Panc1 (cell line): ENCODE measurements around the gene MAP2K5. TPM values are rescaled to one million over a fixed set of nuclear protein-coding genes. Genes with fewer than 3 reads are reported as not detected.

Experiments
- ATAC-seq: fragments of 200-7000 bp; cut with Tn5 transposase; 2 replicates; pipeline ENCODE4 v1.9.1; 2020; ENCODE audit warnings: mild to moderate bottlenecking, moderate library complexity
- BruUV-seq: library from RNA; stranded (reverse); fragments of 400-500 nt; replicated peaks from 2 replicates; lab custom pipeline; 2021; lab: Mats Ljungman, UMichigan
- CTCF ChIA-PET: fragments of 300-600 bp; sonication (Branson Sonifier 250); formaldehyde crosslinking; loops from one replicate; lab custom pipeline; 2022; ENCODE audit warnings: antibody characterized with exemption; lab: Charles Lee
- POLR2A ChIA-PET: fragments of 300-600 bp; sonication (Branson Sonifier 250); formaldehyde crosslinking; loops from one replicate; lab custom pipeline; 2022; ENCODE audit warnings: antibody characterized with exemption; lab: Charles Lee
- DNase-seq: peaks from one replicate; pipeline ENCODE4 v3.0.0-alpha.2; 2010; ENCODE audit warnings: low read depth, low spot score
- H3K27ac ChIP-seq: 2 replicates; pipeline ENCODE4 v1.5.1; 2011; ENCODE audit warnings: mild to moderate bottlenecking, low read length, inconsistent platforms
- H3K27me3 ChIP-seq: fragments of 200-500 bp; sonication (Bioruptor generic); 2 replicates; pipeline ENCODE4 v1.6.0; 2014; ENCODE audit warnings: low read length, inconsistent platforms; ENCODE audit not compliant: control insufficient read depth, insufficient read depth
- H3K36me3 ChIP-seq: fragments of 200-500 bp; sonication (Bioruptor generic); 2 replicates; pipeline ENCODE4 v1.5.1; 2014; ENCODE audit warnings: inconsistent platforms, mild to moderate bottlenecking, low read length, moderate library complexity; ENCODE audit not compliant: control insufficient read depth, insufficient read depth
- H3K4me1 ChIP-seq: 2 replicates; pipeline ENCODE4 v1.5.1; 2011; ENCODE audit warnings: inconsistent platforms, mild to moderate bottlenecking, low read length, moderate library complexity; ENCODE audit not compliant: control insufficient read depth, insufficient read depth
- H3K4me3 ChIP-seq, 2 experiments: 2 replicates each; pipeline ENCODE4 v1.5.1; 2011 to 2012; ENCODE audit warnings: low read depth in 2 of 2, low read length in 2 of 2, mild to moderate bottlenecking in 2 of 2, inconsistent platforms in 1 of 2, moderate library complexity in 1 of 2
- H3K9me3 ChIP-seq: fragments of 200-500 bp; sonication (Bioruptor generic); 2 replicates; pipeline ENCODE4 v1.5.1; 2014; ENCODE audit warnings: low read depth, mild to moderate bottlenecking, inconsistent platforms, low read length, moderate library complexity; ENCODE audit not compliant: control insufficient read depth, insufficient read depth
- POLR2AphosphoS5 ChIP-seq: IDR thresholded peaks from 2 replicates; pipeline ENCODE4 v1.6.1; 2012; ENCODE audit warnings: mild to moderate bottlenecking, low read depth, low read length, moderate library complexity
- SIN3A ChIP-seq: IDR thresholded peaks from 2 replicates; pipeline ENCODE4 v1.6.1; 2012; ENCODE audit warnings: low read depth, mild to moderate bottlenecking, low read length, moderate library complexity, borderline replicate concordance; ENCODE audit not compliant: insufficient read depth
- TCF7L2 ChIP-seq: IDR thresholded peaks from 2 replicates; pipeline ENCODE4 v1.6.1; 2011; ENCODE audit warnings: mild to moderate bottlenecking, low read depth, low read length, inconsistent platforms
- in situ Hi-C: cut with HindIII; loops from 2 replicates; pipeline ENCODE4 v1.10.0; 2016; ENCODE audit warnings: low sequenced_read_pairs, low pct_unique_long_range_greater_than_20kb
- intact Hi-C: fragments of 100-400 bp; cut with micrococcal nuclease; formaldehyde crosslinking; loops from one replicate; pipeline ENCODE4 v1.10.0; 2022; ENCODE audit not compliant: unreplicated experiment
- total RNA-seq: library from RNA; stranded (reverse); gene quantifications from one replicate; pipeline ENCODE4 v1.2.1, GENCODE V29; 2021; ENCODE audit not compliant: unreplicated experiment
- TF ChIP-seq, protein P1 (sequence below): fragments of 450-650 bp; IDR thresholded peaks from 2 replicates; pipeline ENCODE4 v1.5.1; 2017; ENCODE audit warnings: mild to moderate bottlenecking
- TF ChIP-seq, protein P2 (sequence below), 2 experiments: IDR thresholded peaks; 2 replicates each; pipeline ENCODE4 v1.6.1; 2011 to 2012; ENCODE audit warnings: low read depth in 2 of 2, control low read depth in 1 of 2, low read length in 1 of 2, mild to moderate bottlenecking in 1 of 2, moderate library complexity in 1 of 2; ENCODE audit not compliant: insufficient read depth in 1 of 2

MAP2K5 gene
- total RNA-seq, 1 experiment from 2014 or later = 18.3 TPM

DNA sequence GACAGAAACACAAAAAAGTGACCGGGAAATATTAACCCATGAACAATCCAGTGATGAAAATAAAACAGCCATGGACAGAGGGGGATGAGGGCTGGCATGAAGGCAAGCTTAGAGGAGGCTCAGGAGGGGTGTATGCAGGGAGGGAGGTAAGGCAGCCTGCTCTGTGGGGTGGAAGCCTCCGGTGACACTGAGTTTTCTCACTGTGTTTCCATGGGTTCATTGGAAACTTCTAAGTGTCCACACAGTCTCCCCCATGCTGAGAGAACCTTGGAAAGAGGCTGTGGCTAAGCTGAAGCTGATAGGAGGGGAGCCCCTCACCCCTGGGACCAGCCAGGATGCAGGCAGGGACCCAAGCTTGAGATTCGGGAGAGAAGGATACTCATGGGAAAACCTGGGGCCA, 276.0 kb downstream of the MAP2K5 start:
- Histone ChIP-seq H3K36me3 (no peaks in the 10 kb centered on the region), H3K4me1 (no peaks in the 10 kb centered on the region), H3K27ac (no peak overlapping the region), H3K9me3 (no peaks in the 10 kb centered on the region), H3K4me3 (no peak overlapping the region), H3K27me3 (peaks cover 10% of the 10 kb centered on the region)
- in situ Hi-C loops = no loop called here
- no peak for TF ChIP-seq TCF7L2
- TF ChIP-seq, protein P1, sequence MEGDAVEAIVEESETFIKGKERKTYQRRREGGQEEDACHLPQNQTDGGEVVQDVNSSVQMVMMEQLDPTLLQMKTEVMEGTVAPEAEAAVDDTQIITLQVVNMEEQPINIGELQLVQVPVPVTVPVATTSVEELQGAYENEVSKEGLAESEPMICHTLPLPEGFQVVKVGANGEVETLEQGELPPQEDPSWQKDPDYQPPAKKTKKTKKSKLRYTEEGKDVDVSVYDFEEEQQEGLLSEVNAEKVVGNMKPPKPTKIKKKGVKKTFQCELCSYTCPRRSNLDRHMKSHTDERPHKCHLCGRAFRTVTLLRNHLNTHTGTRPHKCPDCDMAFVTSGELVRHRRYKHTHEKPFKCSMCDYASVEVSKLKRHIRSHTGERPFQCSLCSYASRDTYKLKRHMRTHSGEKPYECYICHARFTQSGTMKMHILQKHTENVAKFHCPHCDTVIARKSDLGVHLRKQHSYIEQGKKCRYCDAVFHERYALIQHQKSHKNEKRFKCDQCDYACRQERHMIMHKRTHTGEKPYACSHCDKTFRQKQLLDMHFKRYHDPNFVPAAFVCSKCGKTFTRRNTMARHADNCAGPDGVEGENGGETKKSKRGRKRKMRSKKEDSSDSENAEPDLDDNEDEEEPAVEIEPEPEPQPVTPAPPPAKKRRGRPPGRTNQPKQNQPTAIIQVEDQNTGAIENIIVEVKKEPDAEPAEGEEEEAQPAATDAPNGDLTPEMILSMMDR = no peak
- TF ChIP-seq SIN3A = no peak
- no peak for TF ChIP-seq POLR2AphosphoS5
- ATAC-seq = no peak
- DNase-seq = no peak
- ChIA-PET CTCF (no interaction called here), POLR2A (no interaction called here)
- BruUV-seq = no TSS peak
- intact Hi-C loops = no loop called here

DNA sequence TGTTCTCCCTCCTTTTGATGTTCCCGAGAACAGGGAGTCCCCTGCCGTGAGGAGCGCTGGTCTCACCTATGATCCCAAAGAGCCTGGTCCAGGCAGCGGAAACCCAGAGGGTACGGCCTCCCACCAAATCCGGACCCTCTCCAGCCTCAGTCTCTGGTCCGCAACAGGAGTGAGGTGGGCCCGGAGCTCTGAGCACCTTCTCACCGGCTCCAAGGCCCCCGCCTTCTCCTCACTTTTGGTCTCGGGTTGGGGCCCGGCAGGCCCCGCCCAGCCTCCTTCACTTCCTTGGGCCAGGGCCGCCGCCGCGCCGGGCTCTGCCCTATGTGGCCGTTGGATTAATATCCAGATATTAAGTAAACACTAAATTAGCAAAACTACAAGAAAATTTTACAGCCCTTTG, 277.1 kb downstream of the MAP2K5 start:
- Histone ChIP-seq H3K9me3 (no peaks in the 10 kb centered on the region), H3K27me3 (peaks cover 19% of the 10 kb centered on the region), H3K27ac (no peak overlapping the region), H3K36me3 (no peaks in the 10 kb centered on the region), H3K4me3 (no peak overlapping the region), H3K4me1 (peaks cover 10% of the 10 kb centered on the region)
- intact Hi-C loops (no loop called here), in situ Hi-C loops (no loop called here)
- DNase-seq = no peak
- BruUV-seq = no TSS peak
- no peak for ATAC-seq
- CTCF ChIA-PET = no interaction called here
- POLR2A ChIA-PET = no interaction called here
- TF ChIP-seq SIN3A (no peak), POLR2AphosphoS5 (no peak), TCF7L2 (no peak)
- TF ChIP-seq, protein P2, sequence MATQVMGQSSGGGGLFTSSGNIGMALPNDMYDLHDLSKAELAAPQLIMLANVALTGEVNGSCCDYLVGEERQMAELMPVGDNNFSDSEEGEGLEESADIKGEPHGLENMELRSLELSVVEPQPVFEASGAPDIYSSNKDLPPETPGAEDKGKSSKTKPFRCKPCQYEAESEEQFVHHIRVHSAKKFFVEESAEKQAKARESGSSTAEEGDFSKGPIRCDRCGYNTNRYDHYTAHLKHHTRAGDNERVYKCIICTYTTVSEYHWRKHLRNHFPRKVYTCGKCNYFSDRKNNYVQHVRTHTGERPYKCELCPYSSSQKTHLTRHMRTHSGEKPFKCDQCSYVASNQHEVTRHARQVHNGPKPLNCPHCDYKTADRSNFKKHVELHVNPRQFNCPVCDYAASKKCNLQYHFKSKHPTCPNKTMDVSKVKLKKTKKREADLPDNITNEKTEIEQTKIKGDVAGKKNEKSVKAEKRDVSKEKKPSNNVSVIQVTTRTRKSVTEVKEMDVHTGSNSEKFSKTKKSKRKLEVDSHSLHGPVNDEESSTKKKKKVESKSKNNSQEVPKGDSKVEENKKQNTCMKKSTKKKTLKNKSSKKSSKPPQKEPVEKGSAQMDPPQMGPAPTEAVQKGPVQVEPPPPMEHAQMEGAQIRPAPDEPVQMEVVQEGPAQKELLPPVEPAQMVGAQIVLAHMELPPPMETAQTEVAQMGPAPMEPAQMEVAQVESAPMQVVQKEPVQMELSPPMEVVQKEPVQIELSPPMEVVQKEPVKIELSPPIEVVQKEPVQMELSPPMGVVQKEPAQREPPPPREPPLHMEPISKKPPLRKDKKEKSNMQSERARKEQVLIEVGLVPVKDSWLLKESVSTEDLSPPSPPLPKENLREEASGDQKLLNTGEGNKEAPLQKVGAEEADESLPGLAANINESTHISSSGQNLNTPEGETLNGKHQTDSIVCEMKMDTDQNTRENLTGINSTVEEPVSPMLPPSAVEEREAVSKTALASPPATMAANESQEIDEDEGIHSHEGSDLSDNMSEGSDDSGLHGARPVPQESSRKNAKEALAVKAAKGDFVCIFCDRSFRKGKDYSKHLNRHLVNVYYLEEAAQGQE (IDR thresholded peaks at IDR 0.05; ENCODE audit: insufficient read depth in 1 of 2, low read depth in 2 of 2, low read length in 1 of 2) = no peak
- TF ChIP-seq, protein P1 = no peak
